Measurements from ENCODE around the gene TLE1.

TLE1 gene

GRCh38 chr9:81687521-81688261, 1.7 kb downstream of the TLE1 start:
- H3K9me3 ChIP-seq: no peaks in the 10 kb centered on the region
- no peak for TF ChIP-seq Cebpa-rat (IDR thresholded peaks at IDR 0.05)
- peak overlapping the region; percentile 93 for H3K4me2 ChIP-seq
- peak overlapping the region; percentile 94 for H3K4me3 ChIP-seq
- H3K4me1 ChIP-seq: peaks cover 50% of the 10 kb centered on the region
- peak overlapping the region; percentile 86 for H3K27ac ChIP-seq
- peak overlapping the region; percentile 90 for H3K9ac ChIP-seq
- H3K27me3 ChIP-seq: peaks cover 6% of the 10 kb centered on the region; the same call in 1 of the 2 replicates
- H4K20me1 ChIP-seq: peaks cover 51% of the 10 kb centered on the region
- H3K36me3 ChIP-seq: peaks cover 14% of the 10 kb centered on the region; the same call in 1 of the 2 replicates

GRCh38 chr9:81686614-81687520, 2.5 kb downstream of the TLE1 start:
- Histone ChIP-seq H4K20me1 (peaks cover 59% of the 10 kb centered on the region), H3K4me1 (peaks cover 58% of the 10 kb centered on the region), H3K9me3 (no peaks in the 10 kb centered on the region), H3K4me3 (peak overlapping the region; percentile 94), H3K4me2 (peak overlapping the region; percentile 93), H3K36me3 (peaks cover 20% of the 10 kb centered on the region), H3K9ac (peak overlapping the region; percentile 90), H3K27ac (peak overlapping the region; percentile 86), H3K27me3 (peaks cover 6% of the 10 kb centered on the region; the same call in 1 of the 2 replicates)
- TF ChIP-seq Cebpa-rat (IDR thresholded peaks at IDR 0.05): no peak

GRCh38 chr9:81685763-81686613, 3.4 kb downstream of the TLE1 start:
- Histone ChIP-seq H3K4me3 (peak overlapping the region; percentile 94), H3K27me3 (peaks cover 6% of the 10 kb centered on the region; the same call in 1 of the 2 replicates), H3K4me2 (peak overlapping the region; percentile 93), H3K9me3 (no peaks in the 10 kb centered on the region), H3K27ac (no peak overlapping the region), H4K20me1 (peaks cover 68% of the 10 kb centered on the region), H3K36me3 (peaks cover 29% of the 10 kb centered on the region), H3K9ac (peak overlapping the region; percentile 90), H3K4me1 (peaks cover 58% of the 10 kb centered on the region)
- no peak for TF ChIP-seq Cebpa-rat (IDR thresholded peaks at IDR 0.05)

GRCh38 chr9:81684635-81685034, 4.7 kb downstream of the TLE1 start:
- no peak overlapping the region for H3K27ac ChIP-seq
- H3K4me3 ChIP-seq: no peak overlapping the region
- H3K4me1 ChIP-seq: peaks cover 65% of the 10 kb centered on the region
- peaks cover 38% of the 10 kb centered on the region for H3K36me3 ChIP-seq
- TF ChIP-seq Cebpa-rat (IDR thresholded peaks at IDR 0.05): no peak
- no peaks in the 10 kb centered on the region for H3K9me3 ChIP-seq
- H3K9ac ChIP-seq: no peak overlapping the region
- peak overlapping the region; percentile 93 for H3K4me2 ChIP-seq
- no peaks in the 10 kb centered on the region for H3K27me3 ChIP-seq
- peaks cover 81% of the 10 kb centered on the region for H4K20me1 ChIP-seq

GRCh38 chr9:81683704-81684103, 5.6 kb downstream of the TLE1 start:
- H3K27ac ChIP-seq: no peak overlapping the region
- no peak overlapping the region for H3K9ac ChIP-seq
- H3K36me3 ChIP-seq: peaks cover 44% of the 10 kb centered on the region
- no peaks in the 10 kb centered on the region for H3K27me3 ChIP-seq
- no peak overlapping the region for H3K4me3 ChIP-seq
- H3K4me1 ChIP-seq: peaks cover 68% of the 10 kb centered on the region
- H3K9me3 ChIP-seq: no peaks in the 10 kb centered on the region
- H4K20me1 ChIP-seq: peaks cover 86% of the 10 kb centered on the region
- peak overlapping the region; percentile 93 for H3K4me2 ChIP-seq
- no peak for TF ChIP-seq Cebpa-rat (IDR thresholded peaks at IDR 0.05)

- Histone ChIP-seq H4K20me1 (peaks cover 87% of the 10 kb centered on the region), H3K4me3 (no peak overlapping the region; the same call in 1 of the 2 replicates)
- TF ChIP-seq Cebpa-rat (IDR thresholded peaks at IDR 0.05): no peak
These were observed 6.1 kb downstream of the TLE1 start for GRCh38 chr9:81683238-81683637.

GRCh38 chr9:81682797-81683196, 6.5 kb downstream of the TLE1 start:
- H3K4me2 ChIP-seq: peak overlapping the region; percentile 93
- H3K9me3 ChIP-seq: no peaks in the 10 kb centered on the region
- TF ChIP-seq Cebpa-rat (IDR thresholded peaks at IDR 0.05): no peak
- H3K36me3 ChIP-seq: peaks cover 53% of the 10 kb centered on the region
- H3K27me3 ChIP-seq: no peaks in the 10 kb centered on the region
- peaks cover 68% of the 10 kb centered on the region for H3K4me1 ChIP-seq
- H3K4me3 ChIP-seq: no peak overlapping the region; the same call in 1 of the 2 replicates
- H3K27ac ChIP-seq: no peak overlapping the region
- no peak overlapping the region for H3K9ac ChIP-seq
- peaks cover 91% of the 10 kb centered on the region for H4K20me1 ChIP-seq

More at GRCh38 chr9:81683238-81683637, 6.1 kb downstream of the TLE1 start:
- Histone ChIP-seq H3K9me3 (no peaks in the 10 kb centered on the region), H3K4me1 (peaks cover 68% of the 10 kb centered on the region), H3K27me3 (no peaks in the 10 kb centered on the region), H3K36me3 (peaks cover 49% of the 10 kb centered on the region), H3K4me2 (peak overlapping the region; percentile 93), H3K9ac (no peak overlapping the region), H3K27ac (no peak overlapping the region)

GRCh38 chr9:81682177-81682576, 7.2 kb downstream of the TLE1 start:
- Histone ChIP-seq H3K9ac (no peak overlapping the region), H3K36me3 (peaks cover 59% of the 10 kb centered on the region), H3K4me3 (no peak overlapping the region), H3K27me3 (no peaks in the 10 kb centered on the region), H3K27ac (no peak overlapping the region), H4K20me1 (peaks cover 98% of the 10 kb centered on the region), H3K9me3 (no peaks in the 10 kb centered on the region), H3K4me2 (peak overlapping the region; percentile 93), H3K4me1 (peaks cover 68% of the 10 kb centered on the region)
- TF ChIP-seq Cebpa-rat (IDR thresholded peaks at IDR 0.05): no peak

GRCh38 chr9:81680506-81680905, 8.8 kb downstream of the TLE1 start:
- Histone ChIP-seq H3K36me3 (peaks cover 76% of the 10 kb centered on the region), H3K4me3 (no peak overlapping the region), H3K27ac (no peak overlapping the region), H3K9ac (no peak overlapping the region), H3K4me1 (peaks cover 55% of the 10 kb centered on the region), H4K20me1 (peaks cover 100% of the 10 kb centered on the region), H3K27me3 (no peaks in the 10 kb centered on the region), H3K4me2 (peak overlapping the region; percentile 33), H3K9me3 (no peaks in the 10 kb centered on the region)
- no peak for TF ChIP-seq Cebpa-rat (IDR thresholded peaks at IDR 0.05)

Data from BLaER1 (cell line).